A549 treated with ZK216348 at 1 μM for 4 hours (cell line): ENCODE measurements around the gene PGP. TPM values are rescaled to one million over a fixed set of nuclear protein-coding genes. Genes with fewer than 3 reads are reported as not detected.

Source experiments
- total RNA-seq: library from RNA; stranded (reverse); fragments of 200-300 nt; extraction: Qiagen RNA extraction; gene quantifications from 5 replicates; pipeline ENCODE4 v1.2.3, GENCODE V29; 2022; ENCODE audit warnings: low read depth

Gene PGP, protein sequence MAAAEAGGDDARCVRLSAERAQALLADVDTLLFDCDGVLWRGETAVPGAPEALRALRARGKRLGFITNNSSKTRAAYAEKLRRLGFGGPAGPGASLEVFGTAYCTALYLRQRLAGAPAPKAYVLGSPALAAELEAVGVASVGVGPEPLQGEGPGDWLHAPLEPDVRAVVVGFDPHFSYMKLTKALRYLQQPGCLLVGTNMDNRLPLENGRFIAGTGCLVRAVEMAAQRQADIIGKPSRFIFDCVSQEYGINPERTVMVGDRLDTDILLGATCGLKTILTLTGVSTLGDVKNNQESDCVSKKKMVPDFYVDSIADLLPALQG
- total RNA-seq = 14.5 to 39.0 TPM (median 37.6 TPM) in 5 replicates

DNA sequence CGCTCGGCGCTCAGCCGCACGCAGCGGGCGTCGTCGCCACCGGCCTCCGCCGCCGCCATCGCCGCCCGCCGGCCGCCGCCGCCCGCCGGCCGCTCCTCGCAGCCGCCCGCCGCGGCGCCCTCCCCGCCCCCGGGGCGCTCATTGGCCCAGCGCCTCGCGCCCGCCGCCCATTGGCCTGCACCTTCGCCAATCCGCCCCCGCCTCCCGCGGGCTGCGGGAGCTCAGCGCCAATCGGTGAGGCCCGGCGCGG lies at the start of gene PGP:
Gene PGP (minus strand): TSS at position 122 of the 250 bp plus-strand sequence. CDS start 63 bp downstream, at position 59.

DNA sequence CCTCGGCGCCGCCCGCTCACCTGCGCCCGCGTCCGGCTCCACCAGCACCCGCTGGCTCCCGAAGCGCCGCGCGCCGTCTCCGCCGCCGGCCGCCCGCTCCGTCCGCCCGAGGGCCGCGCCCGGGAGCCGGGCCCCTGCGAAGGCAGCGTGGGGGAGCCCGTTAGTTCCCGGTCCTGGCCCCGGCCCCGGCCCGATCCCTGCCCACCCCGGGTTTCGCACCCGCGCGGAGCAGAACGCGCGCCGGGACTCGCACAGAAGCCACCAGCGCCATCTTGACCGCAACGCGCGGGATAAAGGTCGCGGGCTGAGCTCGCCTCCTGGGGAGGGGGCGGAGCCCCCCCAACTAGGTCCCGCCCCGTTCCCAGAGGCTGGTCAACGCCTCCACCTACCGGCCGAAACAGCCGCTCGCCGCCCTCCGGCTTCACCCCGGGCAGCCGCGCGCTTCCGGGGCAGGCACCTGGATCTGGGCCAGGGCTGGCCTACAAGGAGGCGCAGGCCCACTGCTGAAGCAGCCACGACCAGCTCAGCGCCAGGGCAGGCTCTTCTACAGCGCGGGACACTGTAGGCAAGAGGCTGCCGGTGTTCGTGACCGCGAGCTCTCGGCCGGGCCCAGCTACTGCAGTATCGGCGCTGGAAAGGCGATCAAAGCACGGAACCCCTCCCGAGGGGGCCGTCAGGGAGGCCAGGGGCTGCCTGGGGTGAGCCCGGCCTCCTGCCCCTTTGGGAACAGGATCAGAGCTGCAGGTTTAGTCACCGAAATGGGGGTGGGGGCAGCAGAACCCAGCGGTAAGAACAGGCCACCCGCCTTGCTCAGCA lies 36.9 kb upstream of the PGP start, which contains the start of gene ECI1:
Gene ECI1 (minus strand): TSS at position 292 of the 816 bp plus-strand sequence. CDS start 21 bp downstream, at position 271.

DNA sequence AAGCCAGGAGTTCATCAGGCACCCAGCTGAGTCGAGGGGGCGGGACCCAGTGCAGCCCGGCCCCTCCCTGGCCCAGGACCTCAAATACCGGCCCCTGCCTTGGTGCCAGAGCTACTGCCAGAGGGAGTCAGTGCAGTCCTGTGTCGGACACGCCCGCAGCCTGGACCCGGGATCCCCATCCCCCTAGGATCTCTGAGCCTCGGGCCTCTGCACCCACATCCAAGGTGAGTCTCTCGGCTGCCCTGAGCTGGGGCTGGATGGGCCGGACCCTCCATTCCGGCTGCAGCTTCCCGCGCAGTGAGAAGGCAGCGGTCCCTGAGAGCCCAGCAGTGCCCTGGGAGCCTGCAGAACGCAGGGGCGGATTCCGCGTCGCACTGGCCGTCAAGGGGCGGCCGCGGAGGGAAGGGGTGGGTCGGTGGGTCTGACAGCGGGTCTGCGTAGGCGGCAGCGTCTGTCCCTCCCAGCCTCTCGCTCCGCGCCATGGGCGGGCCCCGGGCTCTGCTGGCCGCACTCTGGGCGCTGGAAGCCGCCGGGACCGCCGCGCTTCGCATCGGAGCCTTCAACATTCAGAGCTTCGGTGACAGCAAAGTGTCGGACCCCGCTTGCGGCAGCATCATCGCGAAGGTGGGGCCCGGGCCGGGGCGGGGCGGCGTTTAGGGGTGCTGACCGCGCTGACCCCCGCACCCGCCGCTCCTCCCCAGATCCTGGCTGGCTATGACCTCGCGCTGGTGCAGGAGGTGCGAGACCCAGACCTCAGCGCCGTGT lies 21.9 kb upstream of the PGP start, which contains the start of gene DNASE1L2:
Gene DNASE1L2 (plus strand): TSS at position 108 of the 765 bp plus-strand sequence. CDS start 373 bp downstream, at position 481.

DNA sequence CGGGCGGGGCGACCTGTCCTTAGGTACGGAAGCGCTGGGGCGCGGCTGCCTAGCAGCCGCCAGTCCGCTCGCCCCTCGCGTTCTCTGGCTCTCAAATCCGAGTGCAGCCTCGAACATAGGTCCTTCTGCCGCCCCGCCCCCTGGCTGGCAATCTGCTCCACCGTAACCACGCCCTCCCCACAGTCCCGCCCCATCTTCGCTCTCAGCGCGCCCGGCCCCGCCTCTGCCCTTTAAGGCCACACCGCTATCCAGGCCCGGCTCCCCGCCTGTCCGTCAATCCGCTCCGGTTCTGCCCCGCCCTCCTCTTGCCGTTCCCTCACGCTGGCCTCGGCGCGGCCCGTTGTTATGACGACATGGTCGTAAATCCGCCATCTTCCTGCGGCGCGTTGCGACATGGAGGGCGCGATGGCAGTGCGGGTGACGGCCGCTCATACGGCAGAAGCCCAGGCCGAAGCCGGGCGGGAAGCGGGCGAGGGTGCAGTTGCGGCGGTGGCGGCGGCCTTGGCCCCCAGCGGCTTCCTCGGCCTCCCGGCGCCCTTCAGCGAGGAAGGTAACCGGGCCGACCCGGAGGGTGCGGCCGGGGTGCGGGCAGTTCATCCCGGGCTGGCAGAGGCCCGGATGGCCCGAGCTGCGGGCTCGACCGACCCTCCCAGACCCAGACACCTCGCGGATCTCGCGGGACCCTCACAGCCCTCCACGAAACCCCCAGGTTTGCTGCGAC lies 8.7 kb upstream of the PGP start, which contains the start of gene E4F1:
Gene E4F1 (plus strand): TSS at position 371 of the 721 bp plus-strand sequence. CDS start 23 bp downstream, at position 394.

DNA sequence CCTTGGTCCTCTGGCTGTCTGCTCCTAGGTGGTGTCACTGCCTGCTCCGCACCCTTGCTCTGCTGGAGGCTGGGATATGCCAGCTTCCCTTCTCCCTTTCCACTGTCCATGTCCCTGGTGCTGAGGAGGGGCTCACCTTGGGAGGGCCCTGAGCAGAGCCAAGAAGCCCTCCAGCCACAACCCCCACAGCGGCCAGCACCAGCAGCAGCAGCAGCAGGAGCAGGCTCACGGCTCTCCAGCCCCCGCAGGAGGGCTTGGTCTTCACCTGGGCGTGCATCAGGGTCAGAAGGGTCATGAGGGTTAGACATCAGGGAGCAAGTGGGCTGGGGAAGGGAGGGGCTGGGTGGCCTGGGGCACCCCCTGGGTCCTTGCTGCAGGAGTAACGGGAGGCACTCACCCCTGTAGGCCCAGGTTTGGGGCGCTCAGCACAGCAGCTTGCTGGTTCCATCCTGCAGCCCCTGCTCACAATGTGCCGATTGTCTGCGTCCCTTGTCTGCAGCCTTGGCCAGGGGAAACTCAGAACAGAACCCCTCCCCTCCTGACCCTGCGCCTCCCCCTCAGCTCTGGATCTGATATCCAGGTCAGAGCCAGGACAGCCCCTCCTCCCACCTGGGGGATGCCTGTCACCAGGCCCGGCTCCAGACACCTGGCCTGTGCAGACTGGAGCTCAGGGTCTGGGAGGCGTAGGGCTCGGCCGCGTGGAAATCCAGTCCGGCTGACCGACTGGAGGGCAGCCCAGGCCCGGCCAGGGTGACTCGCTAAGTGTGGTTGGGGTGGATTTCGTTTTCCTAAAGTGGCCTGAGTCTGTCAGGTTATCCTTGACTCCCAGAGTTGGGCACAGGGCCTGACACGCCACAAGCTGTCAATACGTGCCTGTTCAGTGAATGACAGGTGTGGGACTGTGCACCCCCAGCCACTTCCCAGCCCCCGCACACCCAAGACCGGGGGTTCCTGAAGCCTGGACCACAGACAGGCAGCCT lies 4.0 kb downstream of the PGP start, which contains the start of gene BRICD5:
Gene BRICD5 (minus strand): TSS at position 478 of the 980 bp plus-strand sequence. CDS start 30 bp downstream, at position 448.

DNA sequence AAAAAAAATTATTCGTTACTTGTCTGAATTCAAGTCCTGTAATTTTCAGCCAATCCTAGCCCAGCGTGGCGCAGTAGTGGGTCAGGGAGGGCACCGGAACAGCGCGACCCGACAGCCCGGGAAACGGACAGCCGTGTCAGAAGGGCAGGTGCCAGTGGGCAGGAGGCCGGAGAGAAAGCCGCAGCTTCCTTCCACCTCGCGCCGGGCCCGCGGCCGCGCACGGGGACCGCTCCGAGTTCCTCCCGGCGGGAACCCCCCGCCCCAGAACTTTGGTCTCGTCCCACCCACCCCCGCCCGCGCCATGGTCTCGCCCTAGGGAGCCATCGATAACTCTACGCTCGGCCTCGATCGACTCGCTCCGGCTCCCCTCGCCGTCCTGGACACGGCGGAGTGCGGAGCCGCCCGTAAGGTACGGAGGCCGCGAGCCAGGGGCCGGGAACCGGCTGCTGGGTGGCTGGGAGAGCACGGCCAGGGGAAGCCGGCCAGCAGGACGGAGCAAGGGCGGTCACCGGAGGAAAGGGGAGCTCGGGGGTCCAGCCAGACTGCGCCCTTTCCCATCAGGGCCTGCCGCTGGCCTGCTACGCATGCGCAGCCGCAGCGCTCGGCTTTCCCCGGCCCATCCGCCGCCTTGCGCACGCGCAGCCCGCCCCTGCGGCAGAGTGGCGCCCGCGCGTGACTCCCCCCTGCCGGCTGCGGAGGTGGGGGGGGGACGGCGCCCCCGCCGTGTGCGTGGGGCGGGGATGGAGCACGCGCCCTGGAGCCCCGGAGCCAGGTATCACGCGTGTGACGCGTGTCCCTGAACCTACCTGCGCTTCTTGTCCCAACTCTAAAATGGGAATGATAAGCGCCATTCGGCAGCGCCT lies 9.3 kb downstream of the PGP start, which contains the start of gene MLST8:
Gene MLST8 (plus strand): TSS at position 351 of the 863 bp plus-strand sequence. CDS start 632 bp downstream, outside the sequence.

DNA sequence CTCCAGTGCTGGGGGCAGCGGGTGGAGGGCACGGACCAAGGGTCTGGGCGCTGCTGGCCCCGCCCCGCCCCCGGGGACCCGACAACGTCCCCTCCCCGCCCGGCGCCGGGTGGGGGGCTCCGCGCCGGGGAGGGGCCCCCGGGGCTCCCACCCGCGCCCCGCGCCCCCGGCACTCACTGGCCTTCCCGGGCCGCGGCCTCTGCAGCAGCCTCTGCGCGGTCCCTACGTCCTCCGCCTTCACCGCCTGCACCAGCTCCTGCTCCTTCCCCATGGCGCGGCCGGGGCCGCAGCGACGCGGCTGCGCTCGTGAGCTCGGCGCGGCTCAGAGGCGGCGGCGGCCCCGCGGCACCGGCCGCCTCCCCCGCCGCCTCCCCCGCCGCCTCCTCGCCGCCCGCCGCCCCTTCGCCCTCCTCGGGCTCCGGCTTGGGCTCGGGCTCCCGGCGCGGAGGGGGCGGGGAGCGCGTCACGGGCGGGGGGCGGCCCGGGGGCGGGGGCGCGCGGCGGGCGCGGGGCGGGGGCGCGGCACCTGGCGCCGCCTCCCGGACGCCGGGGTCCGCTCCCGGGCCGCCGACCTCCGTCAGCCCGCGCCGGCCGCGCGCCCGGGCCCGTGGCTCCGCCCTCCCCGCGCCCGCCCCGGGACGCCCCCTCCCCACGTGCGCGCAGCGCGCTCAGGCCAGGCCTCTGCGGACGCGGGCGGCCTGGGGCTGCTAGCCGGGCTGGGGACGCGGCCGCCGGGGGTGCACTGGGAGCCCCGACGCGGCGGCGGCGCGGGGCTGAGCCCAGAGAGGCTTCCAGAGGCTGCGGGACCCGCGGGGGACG lies 18.3 kb downstream of the PGP start, which contains the start of gene CASKIN1:
Gene CASKIN1 (minus strand): TSS at position 444 of the 819 bp plus-strand sequence. CDS start 173 bp downstream, at position 271.

Other genes starting within 250 kb of the PGP start
- gene RNF151, start 248.0 kb downstream of the PGP start, total RNA-seq = not detected in 5 replicates
- gene TBL3, start 242.8 kb downstream of the PGP start, total RNA-seq = 22.3 to 41.6 TPM (median 37.2 TPM) in 5 replicates
- gene NOXO1, start 233.4 kb downstream of the PGP start, total RNA-seq = 0.24 to 0.63 TPM (median 0.34 TPM) in 4 of 5 replicates, not detected in the other
- 29.3 to 47.4 TPM (median 42.7 TPM) in 5 replicates for gene GFER, start 230.6 kb downstream of the PGP start, total RNA-seq
- 4.4 to 8.7 TPM (median 8.3 TPM) in 5 replicates for gene SYNGR3, start 224.9 kb downstream of the PGP start, total RNA-seq
- 34.2 to 63.9 TPM (median 59.5 TPM) in 5 replicates for gene ZNF598, start 205.0 kb downstream of the PGP start, total RNA-seq
- gene NPW, start 195.1 kb downstream of the PGP start, total RNA-seq = 0.65 to 1.6 TPM (median 1.1 TPM) in 4 of 5 replicates, not detected in the other
- gene NHERF2, start 187.9 kb downstream of the PGP start, total RNA-seq = 32.5 to 64.5 TPM (median 58.3 TPM) in 5 replicates
- 30.3 to 50.9 TPM (median 43.8 TPM) in 5 replicates for gene NTHL1, start 167.0 kb downstream of the PGP start, total RNA-seq
- 27.2 to 50.2 TPM (median 37.1 TPM) in 5 replicates for gene TSC2, start 166.9 kb downstream of the PGP start, total RNA-seq
- gene PKD1, start 78.9 kb downstream of the PGP start, total RNA-seq = 27.4 to 65.1 TPM (median 52.5 TPM) in 5 replicates
- gene RAB26, start 66.2 kb downstream of the PGP start, total RNA-seq = 3.0 to 4.2 TPM (median 3.6 TPM) in 5 replicates
- 26.8 to 66.2 TPM (median 54.0 TPM) in 5 replicates for gene TRAF7, start 59.1 kb downstream of the PGP start, total RNA-seq
- 0.29 to 1.5 TPM (median 0.56 TPM) in 5 replicates for gene CASKIN1, start 18.2 kb downstream of the PGP start, total RNA-seq
- 33.6 to 52.3 TPM (median 51.7 TPM) in 5 replicates for gene MLST8, start 9.4 kb downstream of the PGP start, total RNA-seq
- 2.8 to 6.7 TPM (median 5.2 TPM) in 5 replicates for gene BRICD5, start 4.0 kb downstream of the PGP start, total RNA-seq
- 11.9 to 30.7 TPM (median 24.8 TPM) in 5 replicates for gene E4F1, start 8.8 kb upstream of the PGP start, total RNA-seq
- gene DNASE1L2, start 21.6 kb upstream of the PGP start, total RNA-seq = 0.75 to 2.1 TPM (median 1.6 TPM) in 5 replicates
- gene ECI1, start 36.7 kb upstream of the PGP start, total RNA-seq = 41.0 to 92.8 TPM (median 86.3 TPM) in 5 replicates
- gene RNPS1, start 53.3 kb upstream of the PGP start, total RNA-seq = 254 to 289 TPM (median 260 TPM) in 5 replicates
- 13.8 to 23.1 TPM (median 19.7 TPM) in 5 replicates for gene ABCA3, start 125.9 kb upstream of the PGP start, total RNA-seq
- 16.8 to 24.3 TPM (median 23.8 TPM) in 5 replicates for gene CCNF, start 214.6 kb upstream of the PGP start, total RNA-seq
- gene TEDC2, start 245.3 kb upstream of the PGP start, total RNA-seq = 12.6 to 24.4 TPM (median 21.2 TPM) in 5 replicates